Ovary (tissue), 9 donors: Measurements from ENCODE around the gene PLCB1. TPM values are rescaled to one million over a fixed set of nuclear protein-coding genes. Genes with fewer than 3 reads are reported as not detected.

Experiments
- DNase-seq, 5 donors: peaks; one replicate each; pipeline ENCODE4 v3.0.0-alpha.2; 2019 to 2020
- H3K27ac ChIP-seq, 2 donors: fragments of 200-600 bp; one replicate each; pipeline versions ENCODE4 v1.5.1 to v1.8.0; 2019 to 2022
- H3K27me3 ChIP-seq: fragments of 200-600 bp; one replicate; pipeline ENCODE4 v1.8.0; 2022
- H3K36me3 ChIP-seq: fragments of 200-600 bp; sonication (generic); one replicate; pipeline ENCODE4 v1.5.1; 2019
- H3K4me1 ChIP-seq: one replicate; pipeline ENCODE4 v1.8.1; 2013; ENCODE audit warnings: mild to moderate bottlenecking, moderate library complexity; ENCODE audit not compliant: insufficient read depth
- H3K4me3 ChIP-seq: fragments of 200-600 bp; sonication (generic); one replicate; pipeline ENCODE4 v1.5.1; 2017
- H3K9me3 ChIP-seq, 2 donors: fragments of 200-600 bp in 1 of 2; sonication (generic) in 1 of 2; one replicate each; pipeline versions ENCODE4 v1.5.1 to v1.8.1; 2013 to 2019; ENCODE audit warnings: mild to moderate bottlenecking in 1 of 2, moderate library complexity in 1 of 2
- CTCF ChIP-seq, 3 donors: fragments of 450-650 bp in 2 of 3; fragments of 200-600 bp in 1 of 3; IDR thresholded peaks; one replicate each; pipeline versions ENCODE4 v1.5.1 to v1.8.0; 2016 to 2022; ENCODE audit warnings: antibody characterized with exemption in 3 of 3, mild to moderate bottlenecking in 1 of 3
- EP300 ChIP-seq: sonication (generic); formaldehyde crosslinking; IDR thresholded peaks from one replicate; pipeline ENCODE4 v1.6.1; 2017; ENCODE audit warnings: antibody characterized with exemption
- POLR2A ChIP-seq: fragments of 450-650 bp; IDR thresholded peaks from one replicate; pipeline ENCODE4 v1.6.1; 2017; ENCODE audit warnings: antibody characterized with exemption, mild to moderate bottlenecking, moderate library complexity
- WGBS, 3 donors: extraction: QIAGEN DNeasy Blood & Tissue Kit in 1 of 3; methylation state at CpG; one replicate each; pipeline versions ENCODE4 v1.1.5 to v1.1.7; 2013 to 2017; 5-methylcytosine and 5-hydroxymethylcytosine counted together
- intact Hi-C, 4 donors: fragments of 100-400 bp; cut with DNase I; formaldehyde crosslinking; loops; one replicate each; pipeline versions ENCODE4 v1.11.0 to v1.15.1; 2022 to 2023
- polyA plus RNA-seq, 2 donors: library from polyadenylated mRNA; stranded (reverse); fragments of 200-250 nt in 1 of 2; fragments of 350-450 nt in 1 of 2; fragmentation: Illumina TruSeq in 1 of 2; extraction: RNeasy Lipid Tissue Mini Kit (QIAGEN cat#74804) in 1 of 2; gene quantifications; one replicate each; pipeline ENCODE4 v1.2.3, GENCODE V29; 2013 to 2014
- total RNA-seq, 7 donors: library from RNA; depleted of rRNA in 2 of 7; stranded (reverse); fragments of >200 nt in 2 of 7; fragmentation: NEBNext Ultra II Directional in 3 of 7; extraction: Animal tissue kit (Norgen Biotek cat#: 25700) in 3 of 7; gene quantifications; one replicate each; pipeline versions ENCODE4 v1.1.0 to v1.2.4, GENCODE V29; 2016 to 2023
- donor health status: DM: no; HTN: no; CAD: no; lungs with moderate emphysema.
- donor health status: DM: no; HTN: no; CAD: no.
- donor health status: Bipolar disorder and iron deficiency.
- donor health status: DM: yes; HTN: yes; CAD: no.
- donor health status: DM: no; HTN: no; CAD: no.
- donor health status: DM: yes; HTN: yes; CAD: no.

The PLCB1 gene
- total and polyA plus RNA-seq, 9 donors = 2.9 to 29.5 (median 9.0) TPM

- 90 to 94% (median 91%) methylated on average over 3 of the region's 3 CpGs for WGBS, 3 donors
- H3K4me3 ChIP-seq = no peak overlapping the region
- H3K36me3 ChIP-seq = no peaks in the 10 kb centered on the region
- H3K9me3 ChIP-seq = no peaks in the 10 kb centered on the region
- no peak overlapping the region for H3K27ac ChIP-seq
- no peaks in the 10 kb centered on the region for H3K4me1 ChIP-seq
- intact Hi-C loops = no loop called here
- H3K27me3 ChIP-seq = no peaks in the 10 kb centered on the region
- TF ChIP-seq POLR2A (no peak), EP300 (no peak), CTCF (IDR thresholded peaks at IDR 0.05) (no peak)
- DNase-seq = no peak
These were observed 236.6 kb downstream of the PLCB1 start for GRCh38 chr20:8368670-8369069.

GRCh38 chr20:8369311-8369710 lies 237.2 kb downstream of the PLCB1 start:
- TF ChIP-seq EP300 = no peak
- TF ChIP-seq POLR2A = no peak
- no peak for TF ChIP-seq CTCF (IDR thresholded peaks at IDR 0.05)

GRCh38 chr20:8370774-8371173 lies 238.7 kb downstream of the PLCB1 start:
- no peaks in the 10 kb centered on the region for H3K27me3 ChIP-seq
- 87 to 93% (median 92%) methylated on average over 5 of the region's 5 CpGs for WGBS, 3 donors
- H3K4me1 ChIP-seq = no peaks in the 10 kb centered on the region
- no peak overlapping the region for H3K4me3 ChIP-seq
- no peak for DNase-seq
- no peaks in the 10 kb centered on the region for H3K36me3 ChIP-seq
- H3K9me3 ChIP-seq = no peaks in the 10 kb centered on the region
- H3K27ac ChIP-seq = no peak overlapping the region
- TF ChIP-seq EP300 = no peak
- TF ChIP-seq POLR2A = no peak
- TF ChIP-seq CTCF (IDR thresholded peaks at IDR 0.05) = no peak
- intact Hi-C loops = no loop called here

More at GRCh38 chr20:8369311-8369710, 237.2 kb downstream of the PLCB1 start:
- no peak for DNase-seq
- Histone ChIP-seq H3K36me3 (no peaks in the 10 kb centered on the region), H3K9me3 (no peaks in the 10 kb centered on the region), H3K27me3 (no peaks in the 10 kb centered on the region), H3K27ac (no peak overlapping the region), H3K4me1 (no peaks in the 10 kb centered on the region), H3K4me3 (no peak overlapping the region)
- 95 to 96% (median 95%) methylated on average over 2 of the region's 2 CpGs for WGBS, 3 donors
- intact Hi-C loops = no loop called here

- Histone ChIP-seq H3K4me3 (no peak overlapping the region), H3K36me3 (no peaks in the 10 kb centered on the region), H3K27me3 (no peaks in the 10 kb centered on the region), H3K27ac (no peak overlapping the region), H3K9me3 (no peaks in the 10 kb centered on the region), H3K4me1 (no peaks in the 10 kb centered on the region)
- intact Hi-C loops = no loop called here
- TF ChIP-seq EP300 (no peak), CTCF (IDR thresholded peaks at IDR 0.05) (no peak), POLR2A (no peak)
- no peak for DNase-seq
- 51 to 62% (median 53%) methylated on average over 5 of the region's 5 CpGs for WGBS, 3 donors
These were observed 240.8 kb downstream of the PLCB1 start for GRCh38 chr20:8372824-8373380.
